Adrenal gland (tissue), 5 donors: ENCODE data around the gene ACVR2B.

ENCODE experiments used
- CTCF ChIP-seq, 6 experiments: fragments of 450-650 bp in 4 of 6; fragments of 200-600 bp in 2 of 6; sonication (generic) in 1 of 6; IDR thresholded peaks; 1 replicate in 5 of 6; 2 replicates in 1 of 6; pipeline versions ENCODE4 v1.5.1 to v1.8.0; 2016 to 2021; ENCODE audit warnings: antibody characterized with exemption in 6 of 6, mild to moderate bottlenecking in 2 of 6, moderate library complexity in 1 of 6
- POLR2A ChIP-seq, 2 donors: fragments of 450-650 bp; IDR thresholded peaks; one replicate each; pipeline ENCODE4 v1.6.1; 2017; ENCODE audit warnings: antibody characterized with exemption in 2 of 2, mild to moderate bottlenecking in 2 of 2, moderate library complexity in 1 of 2
- donor health status: DM: no; HTN: no; CAD: no.

- TF ChIP-seq CTCF (IDR thresholded peaks at IDR 0.05) (peak in 1 of 6 experiments; percentile 11), POLR2A (IDR thresholded peaks at IDR 0.05) (no peak)
Measured at GRCh38 chr3:38480093-38480445, 26.4 kb downstream of the ACVR2B start.
